Ishikawa (cell line): ENCODE measurements around the gene MYO9A.

ENCODE experiments used
- CEBPB ChIP-seq: IDR thresholded peaks from 2 replicates; pipeline ENCODE4 v1.6.1; 2012
- CREB1 ChIP-seq: IDR thresholded peaks from 2 replicates; pipeline ENCODE4 v1.6.1; 2012; ENCODE audit warnings: low read depth
- EGR1 ChIP-seq: IDR thresholded peaks from 2 replicates; pipeline ENCODE4 v1.6.1; 2012
- EP300 ChIP-seq: IDR thresholded peaks from 2 replicates; pipeline ENCODE4 v1.6.1; 2012; ENCODE audit warnings: borderline replicate concordance
- FOXM1 ChIP-seq: IDR thresholded peaks from 2 replicates; pipeline ENCODE4 v1.6.1; 2012; ENCODE audit warnings: low read depth, borderline replicate concordance
- MAX ChIP-seq: IDR thresholded peaks from 2 replicates; pipeline ENCODE4 v1.6.1; 2012
- NFIC ChIP-seq: IDR thresholded peaks from 2 replicates; pipeline ENCODE4 v1.6.1; 2012
- RAD21 ChIP-seq: IDR thresholded peaks from 2 replicates; pipeline ENCODE4 v1.6.1; 2012; ENCODE audit warnings: low read depth
- REST ChIP-seq: IDR thresholded peaks from 2 replicates; pipeline ENCODE4 v1.6.1; 2012; ENCODE audit warnings: low read depth, mild to moderate bottlenecking
- TAF1 ChIP-seq: IDR thresholded peaks from 2 replicates; pipeline ENCODE4 v1.6.1; 2012; ENCODE audit warnings: low read depth, mild to moderate bottlenecking
- TCF12 ChIP-seq: IDR thresholded peaks from 2 replicates; pipeline ENCODE4 v1.6.1; 2012; ENCODE audit warnings: low read depth
- TEAD4 ChIP-seq: IDR thresholded peaks from 2 replicates; pipeline ENCODE4 v1.6.1; 2012
- USF1 ChIP-seq: IDR thresholded peaks from 2 replicates; pipeline ENCODE4 v1.6.1; 2012
- YY1 ChIP-seq: IDR thresholded peaks from 2 replicates; pipeline ENCODE4 v1.6.1; 2012; ENCODE audit warnings: low read depth
- ZBTB7A ChIP-seq: IDR thresholded peaks from 2 replicates; pipeline ENCODE4 v1.6.1; 2012; ENCODE audit warnings: low read depth

The MYO9A gene

GRCh38 chr15:71945012-71945411, 172.9 kb downstream of the MYO9A start:
- TF ChIP-seq RAD21, result no peak
- TF ChIP-seq ZBTB7A, result no peak
- TF ChIP-seq USF1, result no peak
- TF ChIP-seq MAX, result no peak
- no peak for TF ChIP-seq TAF1
- no peak for TF ChIP-seq NFIC
- no peak for TF ChIP-seq REST
- no peak for TF ChIP-seq TEAD4
- no peak for TF ChIP-seq CREB1
- no peak for TF ChIP-seq CEBPB
- no peak for TF ChIP-seq YY1
- TF ChIP-seq FOXM1, result no peak
- TF ChIP-seq EP300, result no peak

- no peak for TF ChIP-seq USF1
- TF ChIP-seq TAF1, result no peak
These were observed 174.1 kb downstream of the MYO9A start for GRCh38 chr15:71943806-71944205.

DNA sequence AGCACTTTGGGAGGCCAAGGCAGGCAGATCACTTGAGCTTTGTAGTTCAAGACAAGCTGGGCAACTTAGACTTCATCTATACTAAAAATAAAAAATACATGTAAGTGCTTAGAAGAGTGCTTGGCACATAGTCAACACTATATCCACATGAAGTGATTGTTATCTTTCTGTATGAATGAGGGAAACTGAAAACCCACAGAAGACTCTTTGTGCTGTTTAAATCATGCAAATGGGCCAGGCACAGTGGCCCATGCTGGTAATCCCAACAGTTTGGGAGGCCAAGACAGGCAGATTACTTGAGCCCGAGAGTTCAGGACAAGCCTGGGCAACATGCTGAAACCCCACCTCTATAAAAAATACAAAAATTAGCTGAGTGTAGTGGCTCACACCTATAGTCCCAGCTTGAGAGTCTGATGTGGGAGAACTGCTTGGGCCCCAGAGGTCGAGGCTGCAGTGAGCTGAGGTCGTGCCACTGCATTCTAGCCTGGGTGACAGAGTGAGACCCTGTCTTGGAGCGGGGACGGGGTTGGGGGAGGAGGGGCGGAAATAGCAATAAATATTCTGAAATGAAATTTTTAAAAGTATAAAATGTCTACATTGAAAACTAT, 177.9 kb downstream of the MYO9A start:
- no peak for TF ChIP-seq YY1
- TF ChIP-seq ZBTB7A, result no peak
- no peak for TF ChIP-seq MAX
- no peak for TF ChIP-seq NFIC
- no peak for TF ChIP-seq TAF1
- no peak for TF ChIP-seq EGR1
- TF ChIP-seq FOXM1, result no peak
- no peak for TF ChIP-seq USF1
- no peak for TF ChIP-seq RAD21
- TF ChIP-seq CREB1, result no peak
- no peak for TF ChIP-seq TEAD4
- TF ChIP-seq REST, result no peak
- TF ChIP-seq TCF12, result no peak
- TF ChIP-seq EP300, result no peak
- no peak for TF ChIP-seq CEBPB

- TF ChIP-seq MAX (no peak), TAF1 (no peak), EGR1 (no peak), CEBPB (no peak)
These were observed 180.2 kb downstream of the MYO9A start for GRCh38 chr15:71937650-71938311.

DNA sequence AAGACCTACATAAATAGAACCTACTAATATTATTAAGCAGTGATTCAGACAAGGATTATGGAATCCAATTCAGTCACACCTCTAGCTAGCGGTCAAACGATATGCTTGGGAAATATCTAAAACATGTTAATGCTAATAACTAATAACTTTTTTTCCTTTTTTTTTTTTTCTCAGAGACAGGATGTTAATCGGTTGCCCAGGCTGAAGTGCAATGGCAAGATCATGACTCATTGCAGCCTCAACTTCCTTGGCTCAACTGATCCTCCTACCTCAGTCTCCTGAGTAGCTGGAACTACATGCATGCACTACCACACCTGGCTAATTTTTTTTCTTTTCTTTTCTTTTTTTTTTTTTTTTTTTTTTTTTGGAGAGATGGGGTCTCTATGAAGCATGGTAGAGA, 183.5 kb downstream of the MYO9A start:
- TF ChIP-seq TAF1 (no peak), NFIC (no peak), REST (no peak), CEBPB (no peak), TEAD4 (no peak), USF1 (no peak)
